Suprapubic skin (tissue), 4 donors: Measurements from ENCODE around the gene FLNB. TPM values are rescaled to one million over a fixed set of nuclear protein-coding genes. Genes with fewer than 3 reads are reported as not detected.
"Not testable (repeated sequence)": the region's sequence is repeated elsewhere in the genome, so short reads cannot be mapped to it uniquely, and the experiment has no call there.

Source experiments
- DNase-seq, 2 donors: peaks; one replicate each; pipeline ENCODE4 v3.0.0-alpha.2; 2019; ENCODE audit warnings: low spot score in 2 of 2
- H3K27ac ChIP-seq: fragments of 200-600 bp; sonication (generic); one replicate; pipeline ENCODE4 v1.5.1; 2019
- H3K27me3 ChIP-seq: fragments of 200-600 bp; sonication (generic); one replicate; pipeline ENCODE4 v1.5.1; 2019
- H3K36me3 ChIP-seq: fragments of 200-600 bp; sonication (generic); one replicate; pipeline ENCODE4 v1.5.1; 2019
- H3K4me1 ChIP-seq: fragments of 200-600 bp; sonication (generic); one replicate; pipeline ENCODE4 v1.5.1; 2019
- H3K4me3 ChIP-seq: fragments of 200-600 bp; sonication (generic); one replicate; pipeline ENCODE4 v1.5.1; 2019; ENCODE audit warnings: mild to moderate bottlenecking
- H3K9me3 ChIP-seq: fragments of 200-600 bp; sonication (generic); one replicate; pipeline ENCODE4 v1.5.1; 2019
- CTCF ChIP-seq, 2 donors: fragments of 200-600 bp in 1 of 2; fragments of 450-650 bp in 1 of 2; sonication (generic) in 1 of 2; IDR thresholded peaks; one replicate each; pipeline ENCODE4 v1.5.1; 2016 to 2019; ENCODE audit warnings: antibody characterized with exemption in 2 of 2, mild to moderate bottlenecking in 1 of 2, moderate library complexity in 1 of 2
- EP300 ChIP-seq: sonication (generic); formaldehyde crosslinking; IDR thresholded peaks from one replicate; pipeline ENCODE4 v1.6.1; 2017; ENCODE audit warnings: antibody characterized with exemption
- POLR2A ChIP-seq, 2 donors: fragments of 450-650 bp; IDR thresholded peaks; one replicate each; pipeline ENCODE4 v1.6.1; 2017; ENCODE audit warnings: antibody characterized with exemption in 2 of 2, mild to moderate bottlenecking in 2 of 2, moderate library complexity in 2 of 2
- POLR2AphosphoS5 ChIP-seq, 3 donors: sonication (generic); formaldehyde crosslinking; IDR thresholded peaks; one replicate each; pipeline ENCODE4 v1.6.1; 2017; ENCODE audit warnings: antibody characterized with exemption in 3 of 3
- WGBS: methylation state at CpG from one replicate; pipeline ENCODE4 v1.1.5; 2018; 5-methylcytosine and 5-hydroxymethylcytosine counted together
- total RNA-seq, 4 donors: library from RNA; depleted of rRNA; stranded (reverse); fragments of >200 nt; gene quantifications; one replicate each; pipeline ENCODE4 v1.1.0, GENCODE V29; 2016

The FLNB gene
- total RNA-seq, 4 donors from 2014 or later: 143 to 186 (median 150) TPM

- peak; percentile 86 to 88 for DNase-seq
- Histone ChIP-seq H3K36me3 (no peaks in the 10 kb centered on the region), H3K9me3 (no peaks in the 10 kb centered on the region), H3K27me3 (no peaks in the 10 kb centered on the region), H3K4me1 (peaks cover 59% of the 10 kb centered on the region), H3K27ac (peak overlapping the region; percentile 60), H3K4me3 (no peak overlapping the region)
- WGBS: 38% methylated on average over 8 of the region's 8 CpGs
- TF ChIP-seq POLR2A (IDR thresholded peaks at IDR 0.05) (no peak), POLR2AphosphoS5 (IDR thresholded peaks at IDR 0.05) (peak in 1 of 3 donors; percentile 15)
These were observed 44.4 kb downstream of the FLNB start for GRCh38 chr3:58052373-58053273.

- no peak for TF ChIP-seq POLR2AphosphoS5 (IDR thresholded peaks at IDR 0.05)
- TF ChIP-seq CTCF (IDR thresholded peaks at IDR 0.05): no peak
- TF ChIP-seq EP300: no peak
- no peak for TF ChIP-seq POLR2A (IDR thresholded peaks at IDR 0.05)
- no peak for DNase-seq
- Histone ChIP-seq H3K27ac (no peak overlapping the region), H3K4me1 (peaks cover 50% of the 10 kb centered on the region), H3K27me3 (no peaks in the 10 kb centered on the region), H3K9me3 (no peaks in the 10 kb centered on the region), H3K4me3 (no peak overlapping the region), H3K36me3 (no peaks in the 10 kb centered on the region)
These were observed 46.4 kb downstream of the FLNB start for GRCh38 chr3:58054652-58055051.

GRCh38 chr3:58055314-58055713, 47.1 kb downstream of the FLNB start:
- H3K27me3 ChIP-seq: no peaks in the 10 kb centered on the region

GRCh38 chr3:58055891-58056290, 47.7 kb downstream of the FLNB start:
- H3K9me3 ChIP-seq: not testable (repeated sequence)

More at GRCh38 chr3:58055314-58055713, 47.1 kb downstream of the FLNB start:
- H3K36me3 ChIP-seq: no peaks in the 10 kb centered on the region
- DNase-seq: no peak
- H3K4me3 ChIP-seq: no peak overlapping the region
- no peak overlapping the region for H3K27ac ChIP-seq
- peaks cover 49% of the 10 kb centered on the region for H3K4me1 ChIP-seq
- WGBS: 84% methylated on average over 4 of the region's 4 CpGs
- no peak for TF ChIP-seq EP300
- no peak for TF ChIP-seq POLR2AphosphoS5 (IDR thresholded peaks at IDR 0.05)
- H3K9me3 ChIP-seq: no peaks in the 10 kb centered on the region

GRCh38 chr3:58058361-58059263, 50.4 kb downstream of the FLNB start:
- no peaks in the 10 kb centered on the region for H3K9me3 ChIP-seq
- no peaks in the 10 kb centered on the region for H3K27me3 ChIP-seq
- WGBS: 67% methylated on average over 8 of the region's 8 CpGs
- H3K36me3 ChIP-seq: no peaks in the 10 kb centered on the region
- H3K27ac ChIP-seq: peak overlapping the region; percentile 72
- peaks cover 33% of the 10 kb centered on the region for H3K4me1 ChIP-seq
- peak in 1 of 2 donors; percentile 4 for DNase-seq
- no peak for TF ChIP-seq EP300
- no peak for TF ChIP-seq CTCF (IDR thresholded peaks at IDR 0.05)
- TF ChIP-seq POLR2AphosphoS5 (IDR thresholded peaks at IDR 0.05): no peak
- TF ChIP-seq POLR2A (IDR thresholded peaks at IDR 0.05): no peak
- H3K4me3 ChIP-seq: no peak overlapping the region

More at GRCh38 chr3:58055891-58056290, 47.7 kb downstream of the FLNB start:
- not testable (repeated sequence) for H3K27me3 ChIP-seq, DNase-seq, H3K36me3 ChIP-seq, H3K4me3 ChIP-seq, H3K27ac ChIP-seq
- peaks cover 46% of the 10 kb centered on the region for H3K4me1 ChIP-seq
- 94% methylated on average over 5 of the region's 5 CpGs for WGBS

GRCh38 chr3:58059349-58060321, 51.4 kb downstream of the FLNB start:
- DNase-seq: peak in 1 of 2 donors; percentile 55
- Histone ChIP-seq H3K4me1 (peaks cover 35% of the 10 kb centered on the region), H3K4me3 (no peak overlapping the region), H3K27me3 (no peaks in the 10 kb centered on the region), H3K9me3 (no peaks in the 10 kb centered on the region), H3K27ac (peak overlapping the region; percentile 72), H3K36me3 (no peaks in the 10 kb centered on the region)
- 51% methylated on average over 15 of the region's 15 CpGs for WGBS
- no peak for TF ChIP-seq POLR2A (IDR thresholded peaks at IDR 0.05)
- TF ChIP-seq EP300: no peak
- TF ChIP-seq POLR2AphosphoS5 (IDR thresholded peaks at IDR 0.05): peak in 1 of 3 donors; percentile 23
